Smooth muscle cell (in vitro differentiated cells): Measurements from ENCODE around the gene PDE7B. TPM values are rescaled to one million over a fixed set of nuclear protein-coding genes. Genes with fewer than 3 reads are reported as not detected.

Source experiments
- DNase-seq: peaks from one replicate; lab custom pipeline; 2025; ENCODE audit not compliant: unreplicated experiment; lab: John Stamatoyannopoulos, UW
- H2AFZ ChIP-seq: fragments of 200-600 bp; sonication (generic); 2 replicates; pipeline ENCODE4 v1.6.0; 2016; ENCODE audit warnings: antibody characterized with exemption, low read depth, mild to moderate bottlenecking
- H3F3A ChIP-seq: fragments of 200-600 bp; sonication (generic); 2 replicates; pipeline ENCODE4 v1.6.0; 2017; ENCODE audit warnings: antibody characterized with exemption, low read depth
- H3K27ac ChIP-seq: fragments of 200-600 bp; sonication (generic); 2 replicates; pipeline ENCODE4 v1.5.1; 2016; ENCODE audit warnings: low read depth, mild to moderate bottlenecking
- H3K27me3 ChIP-seq: fragments of 200-600 bp; sonication (generic); 2 replicates; pipeline ENCODE4 v1.6.1; 2016; ENCODE audit warnings: low read depth, mild to moderate bottlenecking
- H3K36me3 ChIP-seq: fragments of 200-600 bp; sonication (generic); 2 replicates; pipeline ENCODE4 v1.5.1; 2016; ENCODE audit warnings: low read depth
- H3K4me1 ChIP-seq: fragments of 200-600 bp; sonication (generic); 2 replicates; pipeline ENCODE4 v1.5.1; 2016; ENCODE audit warnings: low read depth
- H3K4me2 ChIP-seq: fragments of 200-600 bp; sonication (generic); 2 replicates; pipeline ENCODE4 v1.6.0; 2016; ENCODE audit warnings: mild to moderate bottlenecking
- H3K4me3 ChIP-seq: fragments of 200-600 bp; sonication (generic); 2 replicates; pipeline ENCODE4 v1.5.1; 2016; ENCODE audit warnings: mild to moderate bottlenecking
- H3K79me2 ChIP-seq: fragments of 200-600 bp; sonication (generic); 2 replicates; pipeline ENCODE4 v1.6.0; 2016; ENCODE audit warnings: low read depth, mild to moderate bottlenecking
- H3K9ac ChIP-seq: fragments of 200-600 bp; sonication (generic); 2 replicates; pipeline ENCODE4 v1.6.0; 2016; ENCODE audit warnings: low read depth
- H3K9me3 ChIP-seq: fragments of 200-600 bp; sonication (generic); replicated peaks from 2 replicates; pipeline ENCODE4 v1.5.1; 2016; ENCODE audit warnings: low read depth
- H4K20me1 ChIP-seq: fragments of 200-600 bp; sonication (generic); 2 replicates; pipeline ENCODE4 v1.6.0; 2016; ENCODE audit warnings: low read depth
- CTCF ChIP-seq: fragments of 200-600 bp; sonication (generic); IDR thresholded peaks from 2 replicates; pipeline ENCODE4 v1.5.1; 2017; ENCODE audit warnings: borderline replicate concordance, mild to moderate bottlenecking, antibody characterized with exemption; ENCODE audit not compliant: insufficient read depth, poor library complexity, severe bottlenecking
- WGBS: methylation state at CpG from one replicate; pipeline ENCODE4 v1.1.7; 2016; ENCODE audit warnings: low lambda C conversion rate; 5-methylcytosine and 5-hydroxymethylcytosine counted together
- polyA plus RNA-seq: library from polyadenylated mRNA; unstranded; fragments of >200 nt; fragmentation: Nextera tagmentation; extraction: Ambion mirVana; gene quantifications from 2 replicates; pipeline ENCODE4 v1.2.1, GENCODE V29; 2016
- total RNA-seq: library from RNA; depleted of rRNA; stranded (reverse); fragments of >200 nt; gene quantifications from 2 replicates; pipeline ENCODE4 v1.2.3, GENCODE V29; 2014

PDE7B gene
- total and polyA plus RNA-seq, 2 experiments from 2014 or later, result 23.5 to 36.9 TPM

DNA sequence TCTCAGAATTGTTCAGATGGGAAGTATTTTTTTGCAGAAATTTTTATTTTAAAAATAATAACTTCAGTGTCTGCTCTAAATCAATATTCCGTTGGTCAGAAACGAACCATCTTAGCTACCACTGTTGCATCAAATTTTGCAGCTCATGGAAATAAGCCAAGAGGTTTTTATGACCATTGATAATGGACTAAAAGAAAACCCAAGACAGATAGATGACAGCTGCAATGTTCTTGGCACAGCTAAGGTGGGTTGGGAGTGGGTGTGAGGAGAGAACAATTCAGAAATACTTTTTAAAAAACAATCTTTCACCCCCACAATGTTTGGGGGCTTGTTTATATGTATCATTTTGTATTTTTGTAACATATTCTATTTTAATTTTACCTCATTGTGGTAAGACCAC lies 121.1 kb downstream of the PDE7B start:
- H3K4me2 ChIP-seq, result no peak overlapping the region
- TF ChIP-seq CTCF, result no peak
- no peaks in the 10 kb centered on the region for H3K9me3 ChIP-seq
- no peak for DNase-seq
- H3K4me1 ChIP-seq, result no peaks in the 10 kb centered on the region
- no peak overlapping the region for H3K4me3 ChIP-seq
- no peaks in the 10 kb centered on the region for H3K27me3 ChIP-seq
- no peaks in the 10 kb centered on the region for H4K20me1 ChIP-seq
- H3F3A ChIP-seq, result no peaks in the 10 kb centered on the region
- H3K9ac ChIP-seq, result no peak overlapping the region
- WGBS, result 69% methylated on average over 2 of the region's 2 CpGs
- H2AFZ ChIP-seq, result no peak overlapping the region
- H3K36me3 ChIP-seq, result no peaks in the 10 kb centered on the region
- H3K79me2 ChIP-seq, result no peaks in the 10 kb centered on the region
- H3K27ac ChIP-seq, result no peak overlapping the region

DNA sequence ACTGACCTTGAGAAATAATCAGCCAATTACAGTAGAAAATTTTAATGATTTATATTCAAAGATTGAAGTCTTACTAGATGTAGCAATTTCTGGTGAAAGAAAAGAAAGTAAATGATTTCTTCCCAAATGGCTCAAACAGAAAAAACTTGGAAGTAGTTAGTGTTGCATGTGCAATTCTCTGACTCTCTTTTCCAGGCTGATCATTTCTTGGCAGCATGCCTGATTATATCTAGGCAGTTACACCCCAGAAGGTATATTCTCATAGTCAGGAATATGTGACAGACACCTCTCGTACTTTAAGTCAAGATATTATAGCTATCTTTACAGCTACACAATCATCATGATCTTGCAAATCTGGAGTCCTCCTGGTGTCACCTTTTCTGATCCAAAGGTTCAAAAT lies 122.9 kb downstream of the PDE7B start:
- H2AFZ ChIP-seq, result no peak overlapping the region
- 55% methylated on average over 1 of the region's 1 CpG for WGBS
- H3K27ac ChIP-seq, result no peak overlapping the region
- no peaks in the 10 kb centered on the region for H3K27me3 ChIP-seq
- no peak overlapping the region for H3K9ac ChIP-seq
- H3K4me1 ChIP-seq, result no peaks in the 10 kb centered on the region
- no peak overlapping the region for H3K4me3 ChIP-seq
- no peaks in the 10 kb centered on the region for H3K79me2 ChIP-seq
- no peaks in the 10 kb centered on the region for H3F3A ChIP-seq
- no peak for TF ChIP-seq CTCF
- no peaks in the 10 kb centered on the region for H3K36me3 ChIP-seq
- H4K20me1 ChIP-seq, result no peaks in the 10 kb centered on the region
- H3K4me2 ChIP-seq, result no peak overlapping the region
- no peaks in the 10 kb centered on the region for H3K9me3 ChIP-seq
- DNase-seq, result no peak

DNA sequence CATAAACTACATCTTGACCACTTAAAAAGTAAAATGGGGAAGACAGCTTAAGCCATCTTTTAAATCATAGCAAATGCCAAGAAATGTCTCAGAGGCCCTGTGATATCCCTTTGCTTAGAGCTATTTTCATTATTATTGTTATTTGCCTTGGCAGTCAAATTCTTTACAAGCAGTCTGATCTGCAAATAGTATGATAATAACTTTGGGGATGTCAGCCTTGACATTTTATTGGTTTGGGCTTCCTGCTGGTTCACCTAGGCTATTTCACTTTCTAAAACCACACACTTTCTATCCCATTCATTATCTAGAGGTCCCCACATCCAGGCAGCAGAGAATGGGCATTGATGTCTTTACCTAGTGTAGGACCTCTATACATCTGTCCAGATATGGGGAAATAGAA lies 125.1 kb downstream of the PDE7B start:
- no peak overlapping the region for H3K4me2 ChIP-seq
- no peaks in the 10 kb centered on the region for H4K20me1 ChIP-seq
- TF ChIP-seq CTCF, result no peak
- no peaks in the 10 kb centered on the region for H3F3A ChIP-seq
- no peak overlapping the region for H3K27ac ChIP-seq
- no peaks in the 10 kb centered on the region for H3K79me2 ChIP-seq
- no peak overlapping the region for H3K9ac ChIP-seq
- H3K4me3 ChIP-seq, result no peak overlapping the region
- H3K4me1 ChIP-seq, result no peaks in the 10 kb centered on the region
- no peaks in the 10 kb centered on the region for H3K27me3 ChIP-seq
- H3K36me3 ChIP-seq, result no peaks in the 10 kb centered on the region
- no peak for DNase-seq
- no peaks in the 10 kb centered on the region for H3K9me3 ChIP-seq
- no peak overlapping the region for H2AFZ ChIP-seq

GRCh38 chr6:135983093-135983492 lies 131.6 kb downstream of the PDE7B start:
- Histone ChIP-seq H3K9me3 (no peaks in the 10 kb centered on the region), H3K4me3 (no peak overlapping the region), H3K4me2 (no peak overlapping the region), H4K20me1 (no peaks in the 10 kb centered on the region), H2AFZ (no peak overlapping the region), H3K4me1 (no peaks in the 10 kb centered on the region), H3K79me2 (no peaks in the 10 kb centered on the region), H3K27ac (no peak overlapping the region), H3K9ac (no peak overlapping the region), H3K36me3 (no peaks in the 10 kb centered on the region), H3K27me3 (no peaks in the 10 kb centered on the region), H3F3A (no peaks in the 10 kb centered on the region)
- no peak for TF ChIP-seq CTCF
- 87% methylated on average over 3 of the region's 3 CpGs for WGBS
- no peak for DNase-seq
